CD14-positive monocyte (primary cell): ENCODE data around the gene C1orf216. TPM values are rescaled to one million over a fixed set of nuclear protein-coding genes. Genes with fewer than 3 reads are reported as not detected.

Source experiments
- DNase-seq, 3 donors: peaks; one replicate each; pipeline ENCODE4 v3.0.0-alpha.2; 2011 to 2022
- H2AFZ ChIP-seq: 2 replicates; pipeline ENCODE4 v1.6.0; 2012; ENCODE audit warnings: mild to moderate bottlenecking, low read depth, low read length, inconsistent platforms; ENCODE audit not compliant: insufficient read depth, poor library complexity, severe bottlenecking
- H3K27ac ChIP-seq, 2 donors: 1 replicate in 1 of 2; 2 replicates in 1 of 2; pipeline ENCODE4 v1.5.1; 2012 to 2013; ENCODE audit warnings: low read length in 2 of 2, control low read depth in 1 of 2, inconsistent platforms in 1 of 2, low read depth in 1 of 2, mild to moderate bottlenecking in 1 of 2
- H3K27me3 ChIP-seq, 2 donors: one replicate each; pipeline versions ENCODE4 v1.6.0 to v1.6.1; 2011 to 2013; ENCODE audit warnings: low read length in 2 of 2; ENCODE audit not compliant: control insufficient read depth in 2 of 2, insufficient read depth in 2 of 2
- H3K36me3 ChIP-seq, 2 donors: replicated peaks in 1 of 2; 1 replicate in 1 of 2; 2 replicates in 1 of 2; pipeline versions ENCODE4 v1.5.1 to v1.6.1; 2012 to 2013; ENCODE audit warnings: low read length in 2 of 2, control low read depth in 1 of 2, inconsistent platforms in 1 of 2, mild to moderate bottlenecking in 1 of 2; ENCODE audit not compliant: insufficient read depth in 2 of 2, control insufficient read depth in 1 of 2
- H3K4me1 ChIP-seq, 2 donors: 1 replicate in 1 of 2; 2 replicates in 1 of 2; pipeline versions ENCODE4 v1.5.1 to v1.6.1; 2012 to 2013; ENCODE audit warnings: low read length in 2 of 2, control low read depth in 1 of 2, inconsistent platforms in 1 of 2, mild to moderate bottlenecking in 1 of 2, moderate library complexity in 1 of 2; ENCODE audit not compliant: insufficient read depth in 2 of 2, control insufficient read depth in 1 of 2
- H3K4me2 ChIP-seq: replicated peaks from 2 replicates; pipeline ENCODE3; 2012; ENCODE audit warnings: low read length, moderate library complexity, mild to moderate bottlenecking; ENCODE audit not compliant: poor library complexity, severe bottlenecking; ENCODE audit errors: extremely low read depth
- H3K4me3 ChIP-seq, 3 experiments: fragments of 200-600 bp in 1 of 3; sonication (generic) in 1 of 3; replicated peaks in 1 of 3; 1 replicate in 2 of 3; 2 replicates in 1 of 3; pipeline ENCODE4 v1.5.1; 2011 to 2013; ENCODE audit warnings: low read length in 3 of 3, mild to moderate bottlenecking in 3 of 3, control low read depth in 2 of 3, low read depth in 2 of 3, inconsistent platforms in 1 of 3, moderate library complexity in 1 of 3
- H3K79me2 ChIP-seq: 2 replicates; pipeline ENCODE4 v1.6.0; 2012; ENCODE audit warnings: mild to moderate bottlenecking, control low read depth, inconsistent platforms, low read length, moderate library complexity; ENCODE audit not compliant: insufficient read depth
- H3K9ac ChIP-seq: 2 replicates; pipeline ENCODE4 v1.6.0; 2017; ENCODE audit warnings: low read length, mild to moderate bottlenecking; ENCODE audit not compliant: insufficient read depth, poor library complexity, severe bottlenecking
- H3K9me3 ChIP-seq, 2 donors: replicated peaks in 1 of 2; 1 replicate in 1 of 2; 2 replicates in 1 of 2; pipeline versions ENCODE4 v1.5.1 to v1.6.1; 2012 to 2013; ENCODE audit warnings: low read length in 2 of 2, control low read depth in 1 of 2; ENCODE audit not compliant: control insufficient read depth in 1 of 2, insufficient read depth in 1 of 2
- H4K20me1 ChIP-seq: 2 replicates; pipeline ENCODE4 v1.6.0; 2012; ENCODE audit warnings: mild to moderate bottlenecking, low read length, control low read depth, moderate library complexity; ENCODE audit not compliant: insufficient read depth
- H3K27ac Mint-ChIP-seq, 7 donors: one replicate each; pipeline ENCODE4 v1.8.0; 2020; ENCODE audit warnings: mild to moderate bottlenecking in 7 of 7, mixed read lengths in 7 of 7, moderate library complexity in 6 of 7, inconsistent platforms in 2 of 7
- H3K27me3 Mint-ChIP-seq, 3 donors: one replicate each; pipeline ENCODE4 v1.8.0; 2021 to 2022; ENCODE audit warnings: low read depth in 3 of 3, mild to moderate bottlenecking in 3 of 3, mixed read lengths in 3 of 3, moderate library complexity in 3 of 3, inconsistent platforms in 1 of 3
- H3K36me3 Mint-ChIP-seq, 2 donors: one replicate each; pipeline ENCODE4 v1.8.0; 2020; ENCODE audit warnings: mixed read lengths in 2 of 2, inconsistent platforms in 1 of 2, mild to moderate bottlenecking in 1 of 2
- H3K4me1 Mint-ChIP-seq: one replicate; pipeline ENCODE4 v1.8.0; 2020; ENCODE audit warnings: mild to moderate bottlenecking, mixed read lengths
- H3K4me3 Mint-ChIP-seq, 2 donors: one replicate each; pipeline ENCODE4 v1.8.0; 2020; ENCODE audit warnings: mild to moderate bottlenecking in 2 of 2, mixed read lengths in 2 of 2, moderate library complexity in 1 of 2
- H3K9me3 Mint-ChIP-seq, 7 donors: one replicate each; pipeline ENCODE4 v1.8.0; 2020 to 2022; ENCODE audit warnings: mixed read lengths in 7 of 7, mild to moderate bottlenecking in 6 of 7, moderate library complexity in 6 of 7, inconsistent platforms in 2 of 7
- CTCF ChIP-seq: fragments of 200-600 bp; IDR thresholded peaks from one replicate; pipeline ENCODE4 v1.8.0; 2022; ENCODE audit warnings: antibody characterized with exemption, mild to moderate bottlenecking
- WGBS: methylation state at CpG from one replicate; pipeline ENCODE4 v1.1.5; 2013; ENCODE audit warnings: missing lambda C conversion rate; ENCODE audit not compliant: insufficient coverage; 5-methylcytosine and 5-hydroxymethylcytosine counted together
- intact Hi-C, 2 donors: fragments of 100-400 bp; cut with micrococcal nuclease; formaldehyde crosslinking; loops; one replicate each; pipeline versions ENCODE4 v1.15.0 to v1.15.1; 2023
- polyA plus RNA-seq, 3 donors: library from polyadenylated mRNA; depleted of rRNA in 1 of 3; unstranded in 2 of 3; stranded (reverse) in 1 of 3; fragments of 300-500 nt in 2 of 3; fragments of >200 nt in 1 of 3; fragmentation: Illumina TruSeq in 2 of 3; gene quantifications; 1 replicate in 2 of 3; 2 replicates in 1 of 3; pipeline ENCODE4 v1.2.3, GENCODE V29; 2012 to 2021

Gene C1orf216
- polyA plus RNA-seq, 3 donors: 7.7 to 12.3 (median 8.9) TPM

- no peak for TF ChIP-seq CTCF
- H3K9me3 Mint-ChIP-seq: peaks cover 0 to 3% (median 0%) of the 10 kb centered on the region in 7 donors
- Histone ChIP-seq H4K20me1 (peaks cover 10% of the 10 kb centered on the region), H3K27me3 (no peaks in the 10 kb centered on the region), H3K79me2 (peaks cover 16% of the 10 kb centered on the region), H3K27ac (peak overlapping the region in 1 of 2 donors; percentile 89), H3K9ac (peak overlapping the region; percentile 87), H3K36me3 (peaks cover 5 to 18% of the 10 kb centered on the region in 2 donors), H3K9me3 (no peaks in the 10 kb centered on the region), H2AFZ (peak overlapping the region; percentile 98), H3K4me3 (peak overlapping the region; percentile 62 to 95 (median 89)), H3K4me2 (peak overlapping the region; percentile 98), H3K4me1 (peaks cover 19 to 32% of the 10 kb centered on the region in 2 donors)
- peaks cover 19 to 29% of the 10 kb centered on the region in 2 donors for H3K36me3 Mint-ChIP-seq
- 0% methylated on average over 2 of the region's 10 CpGs for WGBS
- H3K4me3 Mint-ChIP-seq: peak overlapping the region; percentile 92 to 98
- peak; percentile 27 to 44 (median 43) for DNase-seq
- no peaks in the 10 kb centered on the region for H3K27me3 Mint-ChIP-seq
- H3K27ac Mint-ChIP-seq: peak overlapping the region; percentile 52 to 92 (median 85)
- intact Hi-C loops: loop anchor here in 1 of 2 donors (5.0 kb wide), 1 partner anchor 81 kb away; no protein-coding TSS in a partner anchor
- peaks cover 28% of the 10 kb centered on the region for H3K4me1 Mint-ChIP-seq
Observed at GRCh38 chr1:35717911-35718476, 690 bp downstream of the C1orf216 start.

- peak overlapping the region in 1 of 2 donors; percentile 53 for H3K4me3 Mint-ChIP-seq
- Histone ChIP-seq H3K4me2 (no peak overlapping the region), H3K4me3 (no peak overlapping the region), H3K4me1 (peaks cover 19 to 32% of the 10 kb centered on the region in 2 donors), H3K27ac (no peak overlapping the region), H3K27me3 (no peaks in the 10 kb centered on the region), H3K36me3 (peaks cover 5 to 18% of the 10 kb centered on the region in 2 donors), H2AFZ (no peak overlapping the region), H3K9ac (no peak overlapping the region), H3K79me2 (peaks cover 16% of the 10 kb centered on the region), H3K9me3 (no peaks in the 10 kb centered on the region), H4K20me1 (peaks cover 10% of the 10 kb centered on the region)
- WGBS: 38% methylated on average over 14 of the region's 15 CpGs
- no peaks in the 10 kb centered on the region for H3K27me3 Mint-ChIP-seq
- TF ChIP-seq CTCF: peak; percentile 89
- peak; percentile 59 to 68 (median 63) for DNase-seq
- intact Hi-C loops: loop anchor here in 1 of 2 donors (5.0 kb wide), 1 partner anchor 78 kb away; no protein-coding TSS in a partner anchor
- peaks cover 23 to 26% of the 10 kb centered on the region in 2 donors for H3K36me3 Mint-ChIP-seq
- H3K27ac Mint-ChIP-seq: peak overlapping the region in 2 of 7 donors; percentile 41 to 46
- H3K9me3 Mint-ChIP-seq: no peaks in the 10 kb centered on the region
- peaks cover 28% of the 10 kb centered on the region for H3K4me1 Mint-ChIP-seq
Observed at GRCh38 chr1:35715568-35716002, 3.1 kb downstream of the C1orf216 start.
